LNCAP (cell line): ENCODE measurements around the gene GPM6B.

Experiments
- CTCF ChIP-seq: fragments of 450-650 bp; IDR thresholded peaks from 2 replicates; pipeline ENCODE4 v1.5.1; 2017; ENCODE audit warnings: mild to moderate bottlenecking

The GPM6B gene

DNA sequence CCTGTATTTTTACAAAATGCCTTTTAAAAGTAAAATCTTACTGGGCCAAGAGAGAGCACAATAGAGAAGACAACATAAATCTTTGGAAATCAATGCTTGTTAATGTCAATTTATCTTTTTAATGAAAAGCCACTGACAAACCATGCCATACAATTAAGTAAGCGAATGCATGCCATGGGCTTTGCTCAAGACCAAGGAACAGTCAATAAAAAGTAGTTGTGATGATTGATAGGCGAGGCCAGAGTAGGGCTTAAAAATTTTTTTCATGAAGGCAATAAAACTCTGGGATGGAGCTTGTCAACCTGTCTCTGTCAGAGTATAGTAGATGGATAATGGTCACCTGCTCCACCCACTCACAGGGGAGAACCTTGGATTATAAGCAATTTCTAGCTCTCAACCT lies 17.5 kb upstream of the GPM6B start:
- TF ChIP-seq CTCF: no peak

DNA sequence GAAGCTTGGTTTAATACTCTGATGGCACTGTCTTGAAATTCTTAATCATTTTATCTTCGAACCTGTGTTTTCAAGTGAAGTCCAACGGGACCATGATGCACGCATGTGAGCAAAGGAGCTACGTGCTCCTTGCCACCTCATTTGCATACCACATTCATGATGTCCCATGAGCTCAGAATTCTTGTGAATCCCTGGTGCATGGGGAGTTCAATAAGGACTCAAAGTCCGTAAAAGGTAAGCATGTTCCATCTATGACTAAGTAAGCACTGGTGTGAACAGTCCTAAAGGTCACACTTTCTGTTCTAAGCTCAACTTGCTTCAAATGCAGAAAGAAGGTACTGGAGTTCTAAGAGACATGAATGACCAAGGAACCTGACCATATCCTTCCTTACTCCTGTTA lies 13.1 kb upstream of the GPM6B start:
- no peak for TF ChIP-seq CTCF

DNA sequence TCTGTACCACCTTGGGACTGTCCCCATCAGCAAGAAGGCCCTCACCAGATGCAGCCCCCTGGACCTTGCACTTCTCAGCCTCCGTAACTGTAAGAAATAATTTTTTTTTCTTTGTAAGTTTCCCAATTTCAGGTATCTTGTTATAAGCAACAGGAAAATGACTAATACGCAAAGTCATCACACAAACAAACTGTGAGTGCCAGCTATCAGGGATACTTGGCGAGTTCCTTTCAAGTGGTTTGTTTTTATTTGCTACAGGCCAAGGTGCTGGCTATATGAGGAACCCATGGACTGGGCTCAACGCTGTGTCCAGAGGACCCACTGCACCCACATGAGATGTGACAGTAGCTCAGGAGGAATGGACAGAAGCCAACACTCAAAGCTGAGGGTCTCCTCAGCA lies 11.5 kb upstream of the GPM6B start:
- TF ChIP-seq CTCF: no peak

DNA sequence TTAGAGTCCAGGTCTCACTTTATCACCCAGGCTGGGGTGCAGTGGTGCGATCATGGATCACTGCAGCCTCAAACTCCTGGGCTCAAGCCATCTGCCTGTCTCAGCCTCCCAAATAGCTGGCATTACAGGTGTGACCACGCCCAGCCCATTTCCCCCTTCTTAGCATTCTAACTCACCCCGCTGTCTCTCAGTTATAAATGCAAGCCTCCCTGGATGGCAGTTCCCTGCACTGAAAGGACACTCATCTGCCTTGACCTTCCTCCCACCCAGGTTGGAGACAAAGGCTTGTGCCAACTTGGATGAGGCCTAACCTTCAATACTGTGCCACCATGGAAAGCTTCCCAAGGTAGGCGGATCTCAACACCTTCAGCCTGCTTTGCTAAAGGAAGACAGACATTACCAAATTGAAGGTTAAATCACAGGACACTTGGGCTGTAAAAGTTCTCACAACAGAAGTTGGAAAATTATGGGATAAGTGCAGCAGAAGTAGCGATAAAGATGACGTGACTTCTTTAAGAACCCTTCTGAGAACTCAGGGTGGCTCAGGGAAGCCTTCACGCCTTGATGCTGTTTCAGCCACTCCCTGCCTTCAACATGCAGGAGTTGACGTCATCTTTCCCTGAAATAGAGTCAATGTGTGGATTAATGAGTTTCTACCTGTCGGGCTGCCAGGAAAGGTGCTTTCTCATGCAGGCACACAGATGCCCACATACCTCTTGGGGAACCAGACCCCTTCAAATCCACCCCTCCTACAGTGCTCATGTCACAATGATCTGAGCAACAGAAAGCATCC lies 10.6 kb upstream of the GPM6B start:
- TF ChIP-seq CTCF: no peak

- no peak for TF ChIP-seq CTCF
Measured at GRCh38 chrX:13826770-13827169, 9.9 kb upstream of the GPM6B start.

GRCh38 chrX:13825178-13825762 lies 8.4 kb upstream of the GPM6B start:
- no peak for TF ChIP-seq CTCF

DNA sequence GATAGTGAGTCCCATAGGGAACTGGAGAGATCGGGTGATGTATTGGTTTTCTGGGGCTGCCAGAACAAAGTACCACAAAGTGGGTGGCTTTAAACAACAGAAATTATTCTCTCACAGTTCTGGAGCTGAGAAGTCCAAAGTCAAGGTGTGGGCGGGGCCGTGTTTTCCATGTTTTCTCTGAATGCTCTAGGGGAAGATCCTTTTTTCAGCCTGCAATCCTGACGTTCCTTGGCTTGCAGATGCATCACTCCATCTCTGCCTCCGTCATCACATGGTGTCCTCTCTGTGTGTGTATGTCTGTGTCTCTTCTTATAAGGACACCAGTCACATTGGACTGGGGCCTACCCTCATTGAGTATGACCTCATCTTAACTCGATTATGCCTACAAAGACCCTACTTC lies 7.9 kb upstream of the GPM6B start:
- TF ChIP-seq CTCF: no peak
